Globus pallidus (tissue), 1 donor: ENCODE data around the gene LIME1.

ENCODE experiments used
- DNase-seq: peaks from one replicate; pipeline ENCODE4 v3.0.0-alpha.2; 2015; ENCODE audit warnings: low spot score

LIME1 gene

GRCh38 chr20:63750807-63751470, 14.5 kb downstream of the LIME1 start:
- no peak for DNase-seq

GRCh38 chr20:63751471-63752271, 15.2 kb downstream of the LIME1 start:
- DNase-seq = no peak

- DNase-seq = no peak
Observed at GRCh38 chr20:63752411-63753101, 16.1 kb downstream of the LIME1 start.

- DNase-seq = no peak
Observed at GRCh38 chr20:63753381-63753780, 16.9 kb downstream of the LIME1 start.

- no peak for DNase-seq
Observed at GRCh38 chr20:63754008-63754407, 17.5 kb downstream of the LIME1 start.

GRCh38 chr20:63755933-63756647, 19.6 kb downstream of the LIME1 start:
- no peak for DNase-seq

GRCh38 chr20:63756648-63756991, 20.2 kb downstream of the LIME1 start:
- no peak for DNase-seq

- DNase-seq = no peak
Observed at GRCh38 chr20:63758152-63758551, 21.7 kb downstream of the LIME1 start.

GRCh38 chr20:63759377-63759901, 23.0 kb downstream of the LIME1 start:
- DNase-seq = no peak

GRCh38 chr20:63765082-63765873, 28.8 kb downstream of the LIME1 start:
- no peak for DNase-seq

- DNase-seq = no peak
Observed at GRCh38 chr20:63765902-63766301, 29.4 kb downstream of the LIME1 start.

- no peak for DNase-seq
Observed at GRCh38 chr20:63766695-63767426, 30.4 kb downstream of the LIME1 start.

- no peak for DNase-seq
Observed at GRCh38 chr20:63767456-63767855, 31.0 kb downstream of the LIME1 start.

GRCh38 chr20:63767886-63768285, 31.4 kb downstream of the LIME1 start:
- DNase-seq = no peak

- DNase-seq = no peak
Observed at GRCh38 chr20:63768591-63769515, 32.4 kb downstream of the LIME1 start.

GRCh38 chr20:63769891-63770474, 33.5 kb downstream of the LIME1 start:
- DNase-seq = no peak

- no peak for DNase-seq
Observed at GRCh38 chr20:63771046-63771707, 34.7 kb downstream of the LIME1 start.

GRCh38 chr20:63772781-63773518, 36.5 kb downstream of the LIME1 start:
- DNase-seq = no peak
